Measurements from ENCODE around the gene LDB1.

GRCh38 chr10:102163342-102163989 lies 43.3 kb upstream of the LDB1 start:
- TF ChIP-seq CTCF (IDR thresholded peaks at IDR 0.05; ENCODE audit: low read depth, low read length, poor library complexity, severe bottlenecking) (no peak), EZH2phosphoT487 (IDR thresholded peaks at IDR 0.05; ENCODE audit: borderline replicate concordance, low read length) (no peak)
